Stimulated activated CD8-positive, alpha-beta memory T cell treated with anti-CD3 and anti-CD28 coated beads, Interleukin-12 subunit alpha, Interleukin-12 subunit beta, amount 100 ng/mL, for 4 hours (primary cell): ENCODE measurements around the gene SLC27A6.

Source experiments
- DNase-seq: peaks from one replicate; pipeline ENCODE4 v3.0.0-alpha.2; 2020; ENCODE audit warnings: low read depth

Gene SLC27A6

DNA sequence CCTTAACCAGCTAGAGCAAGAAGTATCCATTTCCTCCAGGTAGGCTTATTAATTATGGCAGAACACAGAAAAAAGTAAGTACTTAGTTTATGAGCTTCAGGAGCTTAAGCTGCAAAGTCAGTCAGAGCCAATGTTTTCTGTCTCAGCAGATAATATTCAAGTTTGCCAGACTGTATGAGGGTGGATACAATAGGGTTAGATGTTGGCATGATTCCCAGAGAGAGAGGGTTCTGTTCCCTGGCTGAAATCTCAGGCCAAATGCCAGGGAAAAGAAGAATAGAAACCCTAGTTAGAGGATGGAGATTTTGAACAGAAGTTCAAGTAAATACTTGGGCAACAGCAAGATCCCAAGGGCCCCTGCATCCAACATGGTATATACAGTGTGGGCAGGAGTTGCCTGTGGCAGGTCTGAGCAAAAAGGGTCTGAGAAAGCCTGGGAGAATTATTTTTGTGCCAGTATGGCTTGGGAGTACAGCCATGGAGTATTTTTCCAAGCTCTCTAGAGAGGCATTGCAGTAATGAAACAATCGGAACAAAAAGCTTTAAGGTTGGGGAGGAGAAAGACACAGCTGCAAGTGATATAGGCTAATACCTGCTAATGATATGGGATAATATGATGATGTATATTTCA lies 98.3 kb downstream of the SLC27A6 start:
- no peak for DNase-seq

DNA sequence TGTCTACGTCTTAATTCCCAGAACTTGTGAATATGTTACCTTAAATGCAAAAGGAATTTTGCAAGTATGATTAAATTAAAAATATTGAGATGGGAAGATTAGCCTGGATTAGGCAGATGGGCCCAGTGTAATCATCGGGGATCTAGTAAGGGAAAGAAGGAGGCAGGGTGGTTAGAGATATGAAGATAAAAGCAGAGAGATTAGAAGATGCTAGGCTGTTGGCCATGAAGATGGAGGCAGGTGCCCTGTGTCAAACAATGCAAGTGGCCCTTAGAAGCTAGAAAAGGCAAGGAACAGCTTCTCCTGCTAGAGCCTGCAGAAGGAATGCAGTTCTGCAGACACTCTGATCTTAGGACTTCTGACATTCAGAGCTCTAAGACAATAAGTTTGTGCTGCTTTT lies 100.4 kb downstream of the SLC27A6 start:
- DNase-seq = no peak

DNA sequence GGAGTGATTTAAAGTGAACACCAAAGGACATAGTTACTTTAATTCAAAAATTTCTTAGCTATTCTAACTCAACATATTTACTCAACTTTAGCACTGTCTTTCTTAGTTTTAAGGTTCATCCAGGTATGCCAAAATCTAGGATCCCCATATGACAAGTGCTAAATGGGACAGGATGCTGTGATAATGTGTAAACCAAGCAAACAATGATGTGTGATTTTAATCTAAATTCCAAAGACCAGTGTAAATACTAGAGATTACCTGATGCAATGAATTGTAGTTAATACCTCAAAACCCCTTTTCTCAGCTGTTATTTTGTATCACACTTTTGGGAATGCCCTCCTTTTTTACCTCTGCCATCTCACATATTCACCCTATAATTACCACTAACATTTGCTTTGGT lies 102.5 kb downstream of the SLC27A6 start:
- no peak for DNase-seq

DNA sequence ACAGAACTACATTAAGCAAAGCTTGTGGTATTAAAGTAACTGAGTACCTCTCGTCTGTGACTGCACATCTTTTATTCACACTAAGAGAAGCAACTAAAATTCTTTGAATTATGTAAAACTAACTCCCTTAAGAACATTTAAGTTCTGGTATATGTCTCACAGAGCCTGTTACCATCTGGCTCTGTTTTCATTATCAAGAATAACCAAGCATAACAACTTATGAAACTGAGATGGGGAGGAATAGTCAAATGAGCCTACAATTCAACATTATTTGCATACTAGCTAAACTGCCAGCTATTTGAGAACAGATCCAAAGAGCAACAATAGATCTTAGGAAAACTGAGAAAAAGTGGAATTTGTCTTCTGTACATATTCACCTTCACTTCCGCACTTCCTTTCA lies 104.0 kb downstream of the SLC27A6 start:
- no peak for DNase-seq

DNA sequence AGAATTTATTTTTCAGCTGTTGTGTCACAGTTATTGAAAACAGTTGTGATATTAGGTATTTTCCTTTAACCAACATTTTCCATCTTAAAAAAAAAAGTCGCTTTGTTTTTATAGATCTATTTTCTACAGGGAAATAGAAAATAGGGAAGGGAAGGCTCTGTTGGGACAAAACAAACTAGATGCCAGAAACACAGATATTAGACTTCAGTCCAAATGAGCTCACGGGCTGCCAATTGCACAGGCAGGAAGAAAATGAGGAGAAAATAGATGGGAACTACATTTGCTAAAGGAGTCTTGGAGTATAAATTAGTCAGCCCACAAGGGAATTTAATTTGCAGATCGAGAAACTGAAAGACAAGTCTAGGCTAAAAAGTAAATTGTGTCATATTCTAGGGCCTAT lies 107.8 kb downstream of the SLC27A6 start:
- no peak for DNase-seq

DNA sequence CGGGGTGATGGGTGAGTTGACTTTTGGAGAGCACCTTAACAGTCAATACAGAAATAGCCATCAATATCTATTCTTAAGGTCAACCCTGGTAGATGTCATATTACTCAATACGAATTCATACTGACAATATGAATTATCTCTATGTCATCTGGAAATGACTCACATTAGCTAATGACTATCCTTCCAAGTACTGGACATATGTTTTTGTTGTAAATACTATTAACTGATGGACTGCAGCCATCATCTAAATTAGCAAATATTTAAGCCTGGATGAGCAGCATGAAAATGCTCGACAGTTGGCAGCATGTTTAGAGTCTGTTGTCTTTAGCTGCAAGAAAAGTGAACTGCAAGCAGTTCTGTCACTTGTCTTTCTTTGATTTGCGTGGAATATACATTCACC lies 109.6 kb downstream of the SLC27A6 start:
- no peak for DNase-seq

DNA sequence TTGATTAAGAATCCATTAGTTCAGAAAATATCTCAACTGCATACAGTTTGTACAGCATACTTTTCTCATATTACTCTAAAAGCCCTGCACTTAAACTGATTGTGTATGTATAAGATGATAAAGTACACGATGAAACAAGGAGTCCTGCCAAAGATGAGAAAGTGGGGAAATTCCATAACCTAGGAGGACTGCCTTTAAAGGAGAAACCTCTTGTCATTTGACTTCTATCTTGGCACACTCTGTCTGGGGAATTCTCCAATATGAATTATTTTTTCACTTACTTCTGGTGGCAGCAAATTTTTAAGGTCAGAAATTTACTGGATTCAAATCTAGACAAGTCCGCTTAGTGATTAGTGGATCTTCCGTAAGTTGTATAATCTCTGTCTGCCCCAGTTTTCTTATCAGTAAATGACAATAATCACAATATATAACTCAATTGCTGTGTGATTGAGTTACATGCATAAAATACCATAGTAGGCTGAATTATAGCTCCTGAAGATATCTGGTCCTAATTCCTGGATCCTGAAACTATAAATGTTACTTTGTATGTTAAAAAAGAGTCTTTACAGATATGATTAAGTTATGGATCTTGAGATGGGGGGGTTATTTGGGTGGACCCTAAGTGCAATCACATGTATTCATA lies 112.3 kb downstream of the SLC27A6 start:
- no peak for DNase-seq

DNA sequence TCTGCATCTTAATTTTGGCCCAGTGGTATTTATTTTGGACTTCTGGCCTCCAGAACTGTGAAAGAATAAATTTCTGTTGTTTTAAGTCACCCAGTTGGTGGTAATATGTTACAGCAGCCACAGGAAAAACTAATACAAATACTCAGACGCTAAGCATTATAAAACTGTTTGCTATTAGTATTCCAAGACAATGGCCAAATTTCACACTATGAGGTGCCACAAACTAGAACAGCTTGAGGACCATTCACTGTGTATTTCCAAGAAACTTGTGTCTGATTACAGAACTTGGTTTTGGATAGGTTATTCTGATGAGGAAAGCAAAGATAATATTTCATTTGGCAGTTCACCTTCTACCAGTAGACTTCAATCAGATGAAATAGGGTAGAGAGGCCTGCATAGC lies 113.0 kb downstream of the SLC27A6 start:
- DNase-seq = no peak

DNA sequence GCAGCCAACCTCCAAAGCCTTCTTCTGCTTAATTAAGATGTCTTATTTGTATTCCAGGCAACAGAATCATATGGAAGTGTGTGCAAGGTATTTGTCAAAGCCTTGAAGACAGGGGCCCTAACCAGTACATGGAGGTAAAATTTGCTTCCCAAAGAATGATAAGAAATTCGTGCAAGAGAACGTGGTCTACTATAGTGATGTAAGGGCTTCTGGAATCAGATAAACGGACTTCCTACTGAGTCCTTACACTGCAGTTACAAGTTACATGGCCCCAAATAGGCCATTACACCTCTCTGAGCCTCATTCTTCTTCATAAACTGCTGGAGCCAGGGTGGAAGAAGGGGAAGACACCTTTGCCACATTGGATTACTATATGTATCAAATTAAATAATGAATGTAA lies 113.4 kb downstream of the SLC27A6 start:
- no peak for DNase-seq

DNA sequence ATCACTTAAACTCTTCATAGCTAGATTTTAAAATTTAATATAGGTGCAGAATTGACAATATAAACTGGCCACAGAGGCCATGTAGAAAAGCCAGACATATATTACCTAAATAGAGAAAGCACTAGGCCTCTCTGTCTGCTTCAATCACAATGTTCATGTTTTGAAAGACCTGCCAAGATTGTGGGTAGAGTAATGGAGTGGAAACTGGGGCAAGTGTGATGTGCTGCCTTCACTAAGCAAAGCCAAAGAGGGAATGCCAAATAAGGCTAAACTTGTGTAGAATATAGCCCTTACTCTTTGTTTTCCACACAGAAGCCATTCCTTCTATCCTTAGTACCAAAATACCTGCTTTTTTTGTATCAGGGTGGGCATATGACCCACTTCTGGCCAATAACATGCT lies 114.2 kb downstream of the SLC27A6 start:
- DNase-seq = no peak

DNA sequence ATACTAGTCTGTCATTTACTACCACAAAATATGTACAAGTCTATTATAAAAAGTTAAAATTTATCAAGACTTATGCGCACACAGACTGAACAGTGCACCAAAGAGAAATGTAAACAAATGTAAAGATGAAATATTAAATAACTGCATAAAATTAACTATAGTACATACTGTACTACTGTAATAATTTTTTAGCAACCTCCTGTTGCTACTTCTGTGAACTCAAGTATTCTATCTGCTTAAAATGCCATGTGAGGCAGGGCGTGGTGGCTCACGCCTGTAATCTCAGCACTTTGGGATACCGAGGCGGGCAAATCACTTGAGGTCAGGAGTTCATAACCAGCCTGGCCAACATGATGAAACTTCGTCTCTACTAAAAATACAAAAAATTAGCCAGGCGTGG lies 115.5 kb downstream of the SLC27A6 start:
- DNase-seq = no peak

DNA sequence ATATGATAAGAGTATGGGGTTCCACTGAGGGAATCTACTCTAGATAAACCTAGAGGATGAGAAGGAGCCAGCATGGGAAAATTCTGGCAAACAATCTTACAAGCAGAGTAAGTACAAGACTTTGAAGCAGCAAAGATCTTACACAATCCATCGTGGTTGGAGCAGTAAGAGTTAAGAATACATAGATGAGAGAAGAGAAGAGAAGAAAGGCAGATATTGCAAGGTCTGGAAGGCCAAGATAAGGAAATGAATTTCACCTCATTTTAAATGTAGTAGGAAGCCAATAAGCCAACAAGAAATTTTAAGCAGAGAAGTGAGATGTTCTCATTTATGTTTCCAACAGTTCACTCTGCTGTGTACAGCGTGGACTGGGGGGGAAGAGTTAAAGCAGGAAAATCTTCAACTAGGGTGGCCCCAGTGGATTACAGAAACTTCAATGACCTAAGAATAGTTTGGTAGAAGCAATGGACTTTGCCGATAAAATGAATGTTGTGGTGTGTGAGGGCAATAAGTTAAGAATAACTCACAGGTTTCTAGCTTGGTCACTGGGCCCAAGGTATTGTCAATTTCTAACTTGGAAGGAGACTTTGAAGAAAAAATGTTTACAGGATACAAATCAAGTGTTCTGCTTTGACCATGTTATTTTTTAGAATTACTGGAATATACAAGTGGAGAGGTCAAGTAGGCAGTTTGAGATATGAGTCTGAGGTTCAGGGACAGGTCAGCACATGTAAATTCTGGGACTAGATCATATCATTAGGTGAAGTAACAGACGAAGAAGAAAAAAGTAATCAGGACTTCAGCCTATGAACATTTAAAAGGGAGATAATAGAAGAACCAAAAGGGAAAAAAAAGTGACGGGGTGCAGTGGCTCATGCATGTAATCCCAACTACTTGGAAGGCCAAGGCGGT lies 117.2 kb downstream of the SLC27A6 start:
- DNase-seq = no peak
